Aorta (tissue), 5 donors: ENCODE measurements around the gene PSMB7. TPM values are rescaled to one million over a fixed set of nuclear protein-coding genes. Genes with fewer than 3 reads are reported as not detected.

ENCODE experiments used
- ATAC-seq: fragments of 200-7000 bp; cut with Tn5 transposase; one replicate; pipeline ENCODE4 v1.9.1; 2022; ENCODE audit warnings: moderate library complexity; ENCODE audit not compliant: low FRiP score
- DNase-seq, 2 donors: peaks; one replicate each; pipeline ENCODE4 v3.0.0-alpha.2; 2020
- H3K27ac ChIP-seq, 2 donors: one replicate each; pipeline ENCODE4 v1.5.1; 2013; ENCODE audit warnings: low read length in 2 of 2, mild to moderate bottlenecking in 2 of 2, moderate library complexity in 2 of 2, control low read depth in 1 of 2, inconsistent platforms in 1 of 2, low read depth in 1 of 2
- H3K27me3 ChIP-seq, 2 donors: one replicate each; pipeline ENCODE4 v1.6.1; 2013; ENCODE audit warnings: control low read depth in 1 of 2, low read length in 1 of 2, mild to moderate bottlenecking in 1 of 2, moderate library complexity in 1 of 2; ENCODE audit not compliant: insufficient read depth in 2 of 2, control insufficient read depth in 1 of 2
- H3K36me3 ChIP-seq, 2 donors: one replicate each; pipeline ENCODE4 v1.6.1; 2013; ENCODE audit warnings: control low read depth in 1 of 2, low read length in 1 of 2, mild to moderate bottlenecking in 1 of 2; ENCODE audit not compliant: insufficient read depth in 2 of 2, control insufficient read depth in 1 of 2
- H3K4me1 ChIP-seq, 2 donors: one replicate each; pipeline ENCODE4 v1.6.1; 2013; ENCODE audit warnings: low read length in 2 of 2, control low read depth in 1 of 2, mild to moderate bottlenecking in 1 of 2, moderate library complexity in 1 of 2; ENCODE audit not compliant: insufficient read depth in 2 of 2, control insufficient read depth in 1 of 2
- H3K4me3 ChIP-seq, 2 donors: one replicate each; pipeline ENCODE4 v1.5.1; 2013; ENCODE audit warnings: low read length in 2 of 2, control low read depth in 1 of 2, mild to moderate bottlenecking in 1 of 2
- H3K9me3 ChIP-seq: one replicate; pipeline ENCODE4 v1.6.1; 2013; ENCODE audit warnings: mild to moderate bottlenecking, low read length; ENCODE audit not compliant: control insufficient read depth
- WGBS, 2 donors: extraction: QIAGEN DNeasy Blood & Tissue Kit; methylation state at CpG; one replicate each; pipeline ENCODE4 v1.1.7; 2013; 5-methylcytosine and 5-hydroxymethylcytosine counted together
- intact Hi-C, 2 donors: fragments of 100-400 bp; cut with DNase I; formaldehyde crosslinking; loops; one replicate each; pipeline versions ENCODE4 v1.14.2 to v1.15.0; 2022
- polyA plus RNA-seq, 2 donors: library from polyadenylated mRNA; stranded (reverse); fragments of 200-250 nt; gene quantifications; one replicate each; pipeline ENCODE4 v1.2.3, GENCODE V29; 2013
- total RNA-seq, 2 donors: library from RNA; stranded (reverse); fragmentation: NEBNext Ultra II Directional; extraction: Animal tissue kit (Norgen Biotek cat#: 25700); gene quantifications; one replicate each; pipeline ENCODE4 v1.2.1, GENCODE V29; 2021
- donor health status: healthy with polysubstance abuse.
- donor health status: Bipolar disorder and iron deficiency.
- donor health status: DM: no; HTN: no; CAD: no.
- donor health status: DM: no; HTN: no; CAD: no.
- donor health status: DM: yes; HTN: yes; CAD: no.

The PSMB7 gene
- total and polyA plus RNA-seq, 4 donors: 75.9 to 153 (median 90.1) TPM

GRCh38 chr9:124373386-124373785 is 41.9 kb downstream of the PSMB7 start:
- Histone ChIP-seq H3K36me3 (no peaks in the 10 kb centered on the region), H3K4me1 (peaks cover 4 to 5% of the 10 kb centered on the region in 2 donors), H3K4me3 (no peak overlapping the region), H3K9me3 (no peaks in the 10 kb centered on the region), H3K27ac (no peak overlapping the region), H3K27me3 (no peaks in the 10 kb centered on the region)
- ATAC-seq (no peak), DNase-seq (no peak)
- WGBS, 2 donors: 92 to 94% methylated on average over 4 of the region's 4 CpGs
- intact Hi-C loops: no loop called here

- no peak for ATAC-seq
- H3K9me3 ChIP-seq: no peaks in the 10 kb centered on the region
- no peaks in the 10 kb centered on the region for H3K27me3 ChIP-seq
- H3K4me1 ChIP-seq: peaks cover 0 to 2% of the 10 kb centered on the region in 2 donors
- H3K36me3 ChIP-seq: no peaks in the 10 kb centered on the region
- H3K27ac ChIP-seq: no peak overlapping the region
- H3K4me3 ChIP-seq: no peak overlapping the region
- DNase-seq: no peak
- intact Hi-C loops: no loop called here
Observed at GRCh38 chr9:124372038-124372437, 43.2 kb downstream of the PSMB7 start.

- H3K27ac ChIP-seq: no peak overlapping the region
- intact Hi-C loops: no loop called here
- peaks cover 0 to 2% of the 10 kb centered on the region in 2 donors for H3K4me1 ChIP-seq
- DNase-seq (no peak), ATAC-seq (no peak)
- H3K4me3 ChIP-seq: no peak overlapping the region
- WGBS, 2 donors: 91% methylated on average over 9 of the region's 9 CpGs
- H3K36me3 ChIP-seq: no peaks in the 10 kb centered on the region
- H3K27me3 ChIP-seq: no peaks in the 10 kb centered on the region
- H3K9me3 ChIP-seq: no peaks in the 10 kb centered on the region
Observed at GRCh38 chr9:124370896-124371582, 44.2 kb downstream of the PSMB7 start.

GRCh38 chr9:124369231-124369797 is 45.9 kb downstream of the PSMB7 start:
- Histone ChIP-seq H3K4me3 (no peak overlapping the region), H3K36me3 (no peaks in the 10 kb centered on the region), H3K27ac (no peak overlapping the region), H3K9me3 (no peaks in the 10 kb centered on the region), H3K27me3 (no peaks in the 10 kb centered on the region), H3K4me1 (peaks cover 0 to 2% of the 10 kb centered on the region in 2 donors)
- DNase-seq: no peak
- WGBS, 2 donors: 87% methylated on average over 9 of the region's 9 CpGs
- intact Hi-C loops: no loop called here
- no peak for ATAC-seq

- Histone ChIP-seq H3K4me1 (peaks cover 0 to 2% of the 10 kb centered on the region in 2 donors), H3K9me3 (no peaks in the 10 kb centered on the region), H3K4me3 (no peak overlapping the region), H3K36me3 (no peaks in the 10 kb centered on the region), H3K27ac (no peak overlapping the region), H3K27me3 (no peaks in the 10 kb centered on the region)
- WGBS, 2 donors: 83 to 85% methylated on average over 3 of the region's 3 CpGs
- intact Hi-C loops: no loop called here
- DNase-seq (no peak), ATAC-seq (no peak)
Observed at GRCh38 chr9:124368692-124369091, 46.5 kb downstream of the PSMB7 start.

GRCh38 chr9:124366476-124367220 is 48.6 kb downstream of the PSMB7 start:
- intact Hi-C loops: no loop called here
- ATAC-seq: no peak
- 87 to 89% methylated on average over 10 of the region's 10 CpGs for WGBS, 2 donors
- Histone ChIP-seq H3K9me3 (no peaks in the 10 kb centered on the region), H3K36me3 (no peaks in the 10 kb centered on the region), H3K27ac (no peak overlapping the region), H3K4me3 (no peak overlapping the region), H3K4me1 (no peaks in the 10 kb centered on the region), H3K27me3 (no peaks in the 10 kb centered on the region)
- DNase-seq: no peak

- ATAC-seq (no peak), DNase-seq (no peak)
- intact Hi-C loops: no loop called here
- WGBS, 2 donors: 90% methylated on average over 8 of the region's 8 CpGs
- Histone ChIP-seq H3K9me3 (no peaks in the 10 kb centered on the region), H3K27ac (no peak overlapping the region), H3K4me3 (no peak overlapping the region), H3K36me3 (no peaks in the 10 kb centered on the region), H3K27me3 (no peaks in the 10 kb centered on the region), H3K4me1 (no peaks in the 10 kb centered on the region)
Observed at GRCh38 chr9:124365036-124365435, 50.2 kb downstream of the PSMB7 start.

- Histone ChIP-seq H3K9me3 (no peaks in the 10 kb centered on the region), H3K27ac (no peak overlapping the region), H3K4me3 (no peak overlapping the region), H3K4me1 (no peaks in the 10 kb centered on the region), H3K27me3 (no peaks in the 10 kb centered on the region), H3K36me3 (no peaks in the 10 kb centered on the region)
- intact Hi-C loops: no loop called here
- WGBS, 2 donors: 93% methylated on average over 4 of the region's 4 CpGs
- no peak for DNase-seq
- ATAC-seq: no peak
Observed at GRCh38 chr9:124364141-124364540, 51.1 kb downstream of the PSMB7 start.
